ENCODE data around the gene ROBO4.

GRCh38 chr11:124890683-124891372 lies 6.8 kb downstream of the ROBO4 start:
- TF ChIP-seq CTCF (conservative IDR thresholded peaks at IDR 0.05; ENCODE audit: low read depth, low read length): no peak
- TF ChIP-seq EZH2 (IDR thresholded peaks at IDR 0.05; ENCODE audit: low read length, unreplicated experiment): no peak
